HG03159 (cell line): ENCODE results near the gene SOCS3.
A peak's percentile ranks its signal among the peaks of the same experiment; 100 is the strongest.

ENCODE experiments used
- ATAC-seq: cut with Tn5 transposase; IDR thresholded peaks from one replicate; pipeline ENCODE4 v1.9.1; 2021; ENCODE audit warnings: mild to moderate bottlenecking, moderate library complexity; ENCODE audit not compliant: unreplicated experiment

Gene SOCS3, protein sequence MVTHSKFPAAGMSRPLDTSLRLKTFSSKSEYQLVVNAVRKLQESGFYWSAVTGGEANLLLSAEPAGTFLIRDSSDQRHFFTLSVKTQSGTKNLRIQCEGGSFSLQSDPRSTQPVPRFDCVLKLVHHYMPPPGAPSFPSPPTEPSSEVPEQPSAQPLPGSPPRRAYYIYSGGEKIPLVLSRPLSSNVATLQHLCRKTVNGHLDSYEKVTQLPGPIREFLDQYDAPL

GRCh38 chr17:78359997-78360370, at the start of gene SOCS3:
Gene SOCS3, minus strand, starts transcription at chr17:78360077. Its CDS starts 982 bp downstream, at chr17:78359095.
- ATAC-seq, result peak; percentile 35

- no peak for ATAC-seq
Observed at GRCh38 chr17:78409191-78409928, 49.5 kb upstream of the SOCS3 start.

GRCh38 chr17:78408476-78409050, 48.7 kb upstream of the SOCS3 start:
- no peak for ATAC-seq

GRCh38 chr17:78407387-78408000, 47.6 kb upstream of the SOCS3 start:
- no peak for ATAC-seq

DNA sequence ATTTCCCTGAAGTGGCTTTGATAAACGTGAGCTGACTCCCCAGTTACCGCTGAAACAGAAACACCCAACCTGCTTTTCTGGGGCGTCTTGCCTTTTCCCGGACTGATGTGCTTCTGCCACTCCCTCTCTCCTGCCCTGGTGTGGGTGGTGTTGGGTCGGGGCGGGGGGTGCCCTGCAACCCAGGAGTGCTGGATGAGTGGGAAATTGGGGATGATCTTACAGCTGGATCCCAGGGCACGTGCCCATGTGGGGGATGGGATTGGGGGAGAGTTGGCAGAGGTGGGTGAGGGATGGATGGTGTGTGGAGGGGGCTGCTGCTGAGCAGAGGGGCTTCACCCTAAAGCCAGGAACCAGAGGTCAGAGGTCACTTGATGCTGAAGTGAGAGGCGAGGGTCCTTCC, 47.0 kb upstream of the SOCS3 start:
- no peak for ATAC-seq

GRCh38 chr17:78406396-78406795, 46.5 kb upstream of the SOCS3 start:
- ATAC-seq, result no peak

DNA sequence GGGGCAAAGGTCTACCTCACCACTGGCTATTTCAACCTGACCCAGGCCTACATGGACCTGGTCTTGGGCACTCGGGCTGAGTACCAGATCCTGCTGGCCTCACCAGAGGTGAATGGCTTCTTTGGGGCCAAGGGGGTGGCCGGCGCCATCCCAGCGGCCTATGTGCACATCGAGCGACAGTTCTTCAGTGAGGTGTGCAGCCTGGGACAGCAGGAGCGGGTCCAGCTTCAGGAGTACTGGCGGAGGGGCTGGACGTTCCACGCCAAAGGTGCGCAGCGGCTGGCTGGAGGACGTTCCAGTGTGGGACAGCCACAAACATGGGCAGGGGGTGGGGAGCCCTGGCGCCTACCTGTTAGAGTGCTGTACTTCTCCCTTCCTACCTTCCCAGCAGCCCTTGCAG, 43.9 kb upstream of the SOCS3 start:
- ATAC-seq, result no peak

DNA sequence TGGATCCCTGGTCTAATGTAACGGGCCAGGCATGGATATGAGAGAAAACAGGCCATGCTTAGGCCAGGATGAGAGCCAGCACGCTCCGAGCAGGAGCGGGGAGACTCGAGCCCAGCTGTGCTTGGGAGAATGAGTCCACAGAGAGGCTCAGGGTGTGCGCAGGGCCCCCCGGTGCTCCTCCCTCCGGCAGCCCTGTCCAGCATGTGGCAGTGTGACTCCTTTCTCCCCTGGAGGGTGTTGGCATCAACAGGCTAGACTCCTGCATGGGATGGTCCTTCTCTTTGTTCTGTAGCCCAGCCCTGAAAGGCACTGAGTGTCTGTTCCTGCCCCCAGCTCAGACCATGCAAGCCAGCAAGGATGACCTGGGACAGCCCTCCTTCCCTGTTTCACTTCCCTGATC, 42.0 kb upstream of the SOCS3 start:
- ATAC-seq, result no peak

- ATAC-seq, result no peak
Observed at GRCh38 chr17:78401246-78401645, 41.4 kb upstream of the SOCS3 start.

GRCh38 chr17:78400581-78401240, 40.8 kb upstream of the SOCS3 start:
- ATAC-seq, result no peak

DNA sequence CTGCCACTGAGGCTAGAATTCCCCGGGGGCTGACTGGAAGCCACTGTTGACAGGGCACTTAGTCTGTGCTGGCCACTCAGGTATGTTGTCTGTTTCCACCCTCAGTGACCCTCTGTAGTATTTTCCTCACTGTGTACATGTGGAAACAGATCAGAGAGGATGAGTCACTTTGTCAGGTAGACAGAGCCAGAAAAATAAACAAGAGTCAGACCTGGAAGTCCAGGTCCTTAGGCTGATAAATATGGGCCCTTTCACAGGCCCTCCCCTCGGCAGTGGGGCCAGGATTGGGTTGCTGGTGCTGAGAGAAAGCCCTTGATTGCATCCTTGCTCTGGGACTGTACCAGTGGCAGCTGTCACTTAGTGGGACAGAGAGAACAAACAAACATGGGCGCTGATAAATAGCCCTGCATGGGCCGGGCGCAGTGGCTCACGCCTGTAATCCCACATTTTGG, 39.8 kb upstream of the SOCS3 start:
- no peak for ATAC-seq

- ATAC-seq, result no peak
Observed at GRCh38 chr17:78399028-78399692, 39.3 kb upstream of the SOCS3 start.

DNA sequence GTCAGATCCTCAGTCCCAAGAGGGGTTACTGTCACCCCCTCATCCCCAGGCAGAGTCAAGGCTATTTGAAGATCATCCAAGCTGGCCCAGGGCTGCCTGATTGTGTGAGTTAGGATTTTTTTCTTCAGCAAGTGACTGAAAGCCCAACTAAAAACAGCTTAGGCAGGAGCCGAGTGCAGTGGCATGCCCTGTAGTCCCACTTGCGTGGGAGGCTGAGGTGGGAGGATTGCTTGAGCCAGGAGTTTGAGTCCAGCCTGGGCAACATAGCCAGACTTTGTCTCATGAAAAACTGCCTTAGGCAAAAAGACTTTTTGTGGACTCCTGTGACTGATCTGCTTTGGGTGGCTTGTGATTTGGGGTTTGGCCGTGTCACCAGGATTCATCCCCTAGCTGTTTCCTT, 38.5 kb upstream of the SOCS3 start:
- ATAC-seq, result no peak

GRCh38 chr17:78397681-78398101, 37.8 kb upstream of the SOCS3 start:
- no peak for ATAC-seq

- no peak for ATAC-seq
Observed at GRCh38 chr17:78396441-78397337, 36.8 kb upstream of the SOCS3 start.

GRCh38 chr17:78395155-78395554, 35.3 kb upstream of the SOCS3 start:
- no peak for ATAC-seq

DNA sequence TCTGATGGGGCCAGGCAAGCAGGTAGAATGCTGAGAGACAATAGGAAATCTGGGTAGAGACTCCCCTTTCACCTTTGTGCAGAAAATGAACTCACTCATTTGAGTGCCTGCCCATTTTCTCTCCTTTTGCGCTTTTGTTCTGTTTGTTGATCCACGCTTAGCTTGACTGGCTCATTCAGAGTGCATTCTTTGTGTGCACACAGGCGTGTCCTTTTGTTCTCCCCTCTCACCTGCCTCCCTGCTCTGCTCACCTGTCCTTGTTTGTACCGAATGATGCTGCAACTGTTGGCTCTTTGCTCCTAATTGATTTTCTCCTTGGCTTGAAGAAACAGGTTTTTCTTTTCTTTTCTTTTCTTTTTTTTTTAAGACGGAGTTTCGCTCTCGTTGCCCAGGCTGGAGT, 34.3 kb upstream of the SOCS3 start:
- ATAC-seq, result no peak

- no peak for ATAC-seq
Observed at GRCh38 chr17:78393575-78393974, 33.7 kb upstream of the SOCS3 start.

DNA sequence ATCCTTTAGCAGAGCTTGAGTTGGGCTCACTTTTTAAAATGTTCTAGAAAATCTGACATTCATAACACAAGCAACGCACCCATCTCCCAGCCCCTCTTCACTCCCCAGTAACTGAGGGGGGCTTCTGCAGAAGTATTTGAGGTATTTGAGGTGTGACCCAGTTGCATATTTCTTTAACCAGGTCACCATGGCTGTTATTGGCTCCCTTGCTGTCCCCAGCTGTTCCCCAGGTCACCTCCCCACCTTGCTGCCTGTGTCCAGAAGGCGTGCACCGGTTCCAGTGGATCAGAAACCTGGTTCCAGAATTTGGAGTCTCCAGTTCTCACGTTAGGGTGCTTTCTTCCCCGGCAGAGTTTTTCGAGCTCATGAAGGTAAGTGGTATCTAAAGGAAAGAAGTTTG, 32.4 kb upstream of the SOCS3 start:
- ATAC-seq, result no peak

DNA sequence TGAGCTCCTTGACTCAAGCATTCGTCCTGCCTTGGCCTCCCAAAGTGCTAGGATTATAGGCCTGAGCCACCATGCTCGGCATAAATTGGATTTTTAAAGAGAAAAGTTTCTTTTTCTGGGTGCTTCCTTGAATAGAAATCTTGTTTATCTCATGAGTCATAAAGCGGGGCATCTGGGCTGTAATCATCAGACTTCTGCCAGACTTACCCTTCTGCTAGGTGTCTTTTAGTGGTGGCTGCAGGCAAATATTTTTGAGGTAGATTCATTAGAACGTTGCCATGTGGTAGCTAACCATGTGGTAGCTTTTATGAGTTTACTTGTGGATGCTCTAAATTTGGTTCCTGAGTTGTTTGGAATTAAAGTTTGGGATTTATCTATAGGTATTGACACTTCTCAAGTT, 32.0 kb upstream of the SOCS3 start:
- no peak for ATAC-seq
